ENCODE results near the gene THAP3.
"Not testable (repeated sequence)": the region's sequence is repeated elsewhere in the genome, so short reads cannot be mapped to it uniquely, and the experiment has no call there.

Gene THAP3

DNA sequence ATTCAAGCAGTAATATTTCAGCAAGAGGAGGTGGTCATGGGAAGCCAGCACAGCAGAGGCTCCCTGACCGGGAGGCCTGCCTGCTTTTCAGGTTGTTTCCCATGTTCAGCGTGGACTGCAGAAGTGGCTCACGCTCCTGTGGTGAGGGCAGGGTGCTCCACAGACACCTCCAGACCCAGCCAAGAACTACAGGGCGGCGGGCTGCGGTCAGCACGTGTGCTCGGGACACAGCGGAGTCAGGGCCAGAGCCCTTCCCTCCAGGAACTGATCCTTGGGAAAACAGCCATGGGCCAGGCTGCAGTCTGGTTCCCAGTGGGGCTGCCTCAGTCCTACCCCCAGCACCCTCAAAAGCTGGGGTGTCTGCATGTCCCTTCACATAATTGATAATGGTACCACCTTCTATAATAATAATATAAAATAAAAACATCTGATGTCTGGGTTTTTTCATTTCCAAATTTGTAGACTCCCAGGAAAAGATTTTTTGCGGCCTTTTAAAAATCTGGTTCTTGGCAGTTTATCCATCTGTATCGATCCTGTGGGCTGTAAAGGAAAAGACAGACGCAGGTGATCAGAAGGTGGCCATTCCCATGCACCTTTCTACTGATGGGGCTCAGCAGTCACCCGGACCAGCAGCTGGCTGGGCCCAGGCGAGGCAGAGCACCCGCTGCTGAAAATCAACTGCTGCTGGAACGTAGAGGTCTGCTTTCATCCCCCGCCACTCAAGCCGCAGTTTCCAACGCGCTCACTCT, 10.7 kb downstream of the THAP3 start:
- TF ChIP-seq, protein P1, sequence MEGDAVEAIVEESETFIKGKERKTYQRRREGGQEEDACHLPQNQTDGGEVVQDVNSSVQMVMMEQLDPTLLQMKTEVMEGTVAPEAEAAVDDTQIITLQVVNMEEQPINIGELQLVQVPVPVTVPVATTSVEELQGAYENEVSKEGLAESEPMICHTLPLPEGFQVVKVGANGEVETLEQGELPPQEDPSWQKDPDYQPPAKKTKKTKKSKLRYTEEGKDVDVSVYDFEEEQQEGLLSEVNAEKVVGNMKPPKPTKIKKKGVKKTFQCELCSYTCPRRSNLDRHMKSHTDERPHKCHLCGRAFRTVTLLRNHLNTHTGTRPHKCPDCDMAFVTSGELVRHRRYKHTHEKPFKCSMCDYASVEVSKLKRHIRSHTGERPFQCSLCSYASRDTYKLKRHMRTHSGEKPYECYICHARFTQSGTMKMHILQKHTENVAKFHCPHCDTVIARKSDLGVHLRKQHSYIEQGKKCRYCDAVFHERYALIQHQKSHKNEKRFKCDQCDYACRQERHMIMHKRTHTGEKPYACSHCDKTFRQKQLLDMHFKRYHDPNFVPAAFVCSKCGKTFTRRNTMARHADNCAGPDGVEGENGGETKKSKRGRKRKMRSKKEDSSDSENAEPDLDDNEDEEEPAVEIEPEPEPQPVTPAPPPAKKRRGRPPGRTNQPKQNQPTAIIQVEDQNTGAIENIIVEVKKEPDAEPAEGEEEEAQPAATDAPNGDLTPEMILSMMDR (conservative IDR thresholded peaks at IDR 0.05): no peak
- no peak overlapping the region for H3K27ac ChIP-seq

DNA sequence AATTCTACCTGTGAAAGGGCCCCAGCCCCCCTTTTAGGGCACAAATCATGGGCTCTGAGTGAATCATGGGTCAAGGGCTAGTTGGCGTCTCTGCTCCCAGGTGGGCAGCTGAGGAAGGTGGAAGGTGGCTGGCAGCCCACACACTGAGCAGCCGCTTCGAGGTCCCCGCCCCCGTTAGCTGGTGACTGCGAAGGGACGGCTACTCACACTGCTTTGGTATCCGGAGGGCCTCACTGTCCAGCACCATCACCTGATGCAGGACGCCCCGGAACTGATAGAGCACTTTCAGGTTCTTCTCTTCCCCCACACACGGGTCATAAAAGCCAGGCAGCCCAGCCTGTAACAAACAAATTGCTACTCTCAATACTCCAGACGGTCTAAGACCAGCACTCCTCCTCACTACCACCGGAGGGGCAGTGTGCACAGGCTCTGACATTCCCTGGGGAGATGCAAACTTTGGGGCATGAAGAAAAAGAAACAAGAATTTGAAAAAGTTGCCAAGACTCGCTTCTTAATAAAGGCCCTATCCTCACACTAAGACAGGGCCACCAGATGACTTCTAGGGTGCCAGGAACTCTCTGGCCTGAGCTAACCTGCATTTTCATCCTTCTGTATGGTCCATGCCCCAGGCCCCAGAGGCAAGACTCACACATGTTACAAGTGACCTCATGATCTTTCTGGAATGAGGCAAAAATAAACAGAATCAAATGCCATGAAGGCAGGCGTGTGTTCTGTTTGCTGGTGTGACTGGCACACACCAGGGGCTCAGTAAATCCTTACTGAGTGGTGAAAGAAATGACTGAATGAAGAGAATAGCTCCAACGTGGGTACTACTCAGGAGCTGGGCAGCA, 11.5 kb downstream of the THAP3 start:
- TF ChIP-seq, protein P1 (conservative IDR thresholded peaks at IDR 0.05): no peak
- H3K27ac ChIP-seq: no peak overlapping the region

- not testable (repeated sequence) for H3K27ac ChIP-seq
These were observed 12.1 kb downstream of the THAP3 start for GRCh38 chr1:6636778-6637177.

- TF ChIP-seq, protein P1 (conservative IDR thresholded peaks at IDR 0.05): no peak
- H3K27ac ChIP-seq: no peak overlapping the region
These were observed 13.1 kb downstream of the THAP3 start for GRCh38 chr1:6637770-6638169.

- H3K27ac ChIP-seq: no peak overlapping the region
- TF ChIP-seq, protein P1 (conservative IDR thresholded peaks at IDR 0.05): no peak
These were observed 13.6 kb downstream of the THAP3 start for GRCh38 chr1:6638226-6638625.

DNA sequence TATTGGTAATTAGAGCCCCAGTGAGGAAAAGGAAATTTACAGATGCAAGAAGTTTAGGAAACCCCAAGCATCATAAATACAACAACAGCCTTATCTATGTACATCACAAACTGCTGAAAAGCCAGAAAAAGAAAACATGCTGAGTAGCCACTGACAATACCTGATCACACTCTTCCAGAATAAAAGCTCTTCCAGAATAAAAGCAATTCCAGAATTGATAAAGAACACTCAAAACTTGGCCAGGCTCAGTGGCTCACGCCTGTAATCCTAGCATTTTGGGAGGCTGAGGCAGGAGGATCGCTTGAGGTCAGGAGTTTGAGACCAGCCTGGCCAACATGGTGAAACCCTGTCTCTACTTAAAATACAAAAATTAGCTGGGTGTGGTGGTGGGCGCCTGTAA, 16.2 kb downstream of the THAP3 start:
- H3K27ac ChIP-seq: not testable (repeated sequence)

DNA sequence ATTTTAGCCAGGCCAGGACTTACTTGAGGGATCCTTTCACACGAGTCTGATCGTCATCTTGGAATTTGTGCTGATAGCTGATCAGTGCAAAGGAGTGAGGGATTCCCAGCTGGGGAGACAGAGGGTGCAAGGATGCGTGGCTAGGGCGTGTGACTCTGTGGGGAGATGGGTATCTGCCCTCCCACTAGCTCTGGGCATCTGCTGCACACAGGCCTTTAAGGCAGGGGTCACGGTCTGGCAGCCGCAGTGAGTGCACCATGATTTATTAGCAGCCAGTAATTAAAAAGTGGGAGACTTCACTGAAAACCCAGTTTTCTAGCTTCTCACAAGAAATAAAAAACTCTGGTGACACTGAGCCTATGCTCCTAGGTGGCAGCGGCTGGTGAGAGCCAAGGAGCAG, 20.4 kb downstream of the THAP3 start:
- TF ChIP-seq, protein P1 (conservative IDR thresholded peaks at IDR 0.05): no peak

DNA sequence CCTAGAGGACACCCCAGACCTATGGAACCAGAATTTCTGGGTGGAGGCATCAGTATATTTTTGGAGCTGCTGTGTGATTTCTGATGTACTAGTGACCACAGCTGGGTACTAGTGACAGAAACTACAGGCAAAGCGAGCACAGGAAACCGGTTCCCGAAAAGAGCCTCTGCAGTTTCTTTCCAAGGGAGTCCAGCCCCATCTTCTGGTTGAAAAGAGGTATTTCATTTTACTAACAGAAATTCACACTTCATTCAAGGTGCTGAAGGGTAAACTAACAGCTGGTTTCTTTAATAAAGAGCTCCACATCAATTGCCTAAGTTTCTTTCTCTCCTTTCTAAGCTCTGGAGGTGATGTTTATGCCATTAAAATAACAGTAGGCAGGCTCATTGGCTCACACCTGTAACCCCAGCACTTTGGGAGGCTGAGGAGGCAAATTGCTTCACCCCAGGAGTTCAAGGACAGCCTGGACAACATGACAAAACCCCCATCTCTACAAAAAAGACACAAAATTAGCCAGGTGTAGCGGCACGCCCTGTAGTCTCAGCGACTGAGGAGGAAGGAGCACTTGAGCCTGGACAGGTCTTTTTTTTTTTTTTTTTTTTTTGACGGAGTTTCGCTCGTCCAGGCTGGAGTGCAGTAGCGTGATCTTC, 22.0 kb downstream of the THAP3 start:
- TF ChIP-seq, protein P1 (conservative IDR thresholded peaks at IDR 0.05): peak; percentile 81
- H3K27ac ChIP-seq: no peak overlapping the region

More for the DNA sequence above, 20.4 kb downstream of the THAP3 start:
- no peak overlapping the region for H3K27ac ChIP-seq

All from VCaP (cell line).